Panc1 (cell line): ENCODE measurements around the gene TMED8. TPM values are rescaled to one million over a fixed set of nuclear protein-coding genes. Genes with fewer than 3 reads are reported as not detected.

Experiments used
- ATAC-seq: fragments of 200-7000 bp; cut with Tn5 transposase; 2 replicates; pipeline ENCODE4 v1.9.1; 2020; ENCODE audit warnings: mild to moderate bottlenecking, moderate library complexity
- BruUV-seq: library from RNA; stranded (reverse); fragments of 400-500 nt; replicated peaks from 2 replicates; lab custom pipeline; 2021; lab: Mats Ljungman, UMichigan
- CTCF ChIA-PET: fragments of 300-600 bp; sonication (Branson Sonifier 250); formaldehyde crosslinking; loops from one replicate; lab custom pipeline; 2022; ENCODE audit warnings: antibody characterized with exemption; lab: Charles Lee
- POLR2A ChIA-PET: fragments of 300-600 bp; sonication (Branson Sonifier 250); formaldehyde crosslinking; loops from one replicate; lab custom pipeline; 2022; ENCODE audit warnings: antibody characterized with exemption; lab: Charles Lee
- DNase-seq: peaks from one replicate; pipeline ENCODE4 v3.0.0-alpha.2; 2010; ENCODE audit warnings: low read depth, low spot score
- H3K27ac ChIP-seq: 2 replicates; pipeline ENCODE4 v1.5.1; 2011; ENCODE audit warnings: mild to moderate bottlenecking, low read length, inconsistent platforms
- H3K27me3 ChIP-seq: fragments of 200-500 bp; sonication (Bioruptor generic); 2 replicates; pipeline ENCODE4 v1.6.0; 2014; ENCODE audit warnings: low read length, inconsistent platforms; ENCODE audit not compliant: control insufficient read depth, insufficient read depth
- H3K36me3 ChIP-seq: fragments of 200-500 bp; sonication (Bioruptor generic); 2 replicates; pipeline ENCODE4 v1.5.1; 2014; ENCODE audit warnings: inconsistent platforms, mild to moderate bottlenecking, low read length, moderate library complexity; ENCODE audit not compliant: control insufficient read depth, insufficient read depth
- H3K4me1 ChIP-seq: 2 replicates; pipeline ENCODE4 v1.5.1; 2011; ENCODE audit warnings: inconsistent platforms, mild to moderate bottlenecking, low read length, moderate library complexity; ENCODE audit not compliant: control insufficient read depth, insufficient read depth
- H3K4me3 ChIP-seq, 2 experiments: 2 replicates each; pipeline ENCODE4 v1.5.1; 2011 to 2012; ENCODE audit warnings: low read depth in 2 of 2, low read length in 2 of 2, mild to moderate bottlenecking in 2 of 2, inconsistent platforms in 1 of 2, moderate library complexity in 1 of 2
- H3K9me3 ChIP-seq: fragments of 200-500 bp; sonication (Bioruptor generic); 2 replicates; pipeline ENCODE4 v1.5.1; 2014; ENCODE audit warnings: low read depth, mild to moderate bottlenecking, inconsistent platforms, low read length, moderate library complexity; ENCODE audit not compliant: control insufficient read depth, insufficient read depth
- POLR2AphosphoS5 ChIP-seq: IDR thresholded peaks from 2 replicates; pipeline ENCODE4 v1.6.1; 2012; ENCODE audit warnings: mild to moderate bottlenecking, low read depth, low read length, moderate library complexity
- SIN3A ChIP-seq: IDR thresholded peaks from 2 replicates; pipeline ENCODE4 v1.6.1; 2012; ENCODE audit warnings: low read depth, mild to moderate bottlenecking, low read length, moderate library complexity, borderline replicate concordance; ENCODE audit not compliant: insufficient read depth
- TCF7L2 ChIP-seq: IDR thresholded peaks from 2 replicates; pipeline ENCODE4 v1.6.1; 2011; ENCODE audit warnings: mild to moderate bottlenecking, low read depth, low read length, inconsistent platforms
- in situ Hi-C: cut with HindIII; loops from 2 replicates; pipeline ENCODE4 v1.10.0; 2016; ENCODE audit warnings: low sequenced_read_pairs, low pct_unique_long_range_greater_than_20kb
- intact Hi-C: fragments of 100-400 bp; cut with micrococcal nuclease; formaldehyde crosslinking; loops from one replicate; pipeline ENCODE4 v1.10.0; 2022; ENCODE audit not compliant: unreplicated experiment
- total RNA-seq: library from RNA; stranded (reverse); gene quantifications from one replicate; pipeline ENCODE4 v1.2.1, GENCODE V29; 2021; ENCODE audit not compliant: unreplicated experiment
- TF ChIP-seq, protein P1 (sequence below): fragments of 450-650 bp; IDR thresholded peaks from 2 replicates; pipeline ENCODE4 v1.5.1; 2017; ENCODE audit warnings: mild to moderate bottlenecking
- TF ChIP-seq, protein P2 (sequence below), 2 experiments: IDR thresholded peaks; 2 replicates each; pipeline ENCODE4 v1.6.1; 2011 to 2012; ENCODE audit warnings: low read depth in 2 of 2, control low read depth in 1 of 2, low read length in 1 of 2, mild to moderate bottlenecking in 1 of 2, moderate library complexity in 1 of 2; ENCODE audit not compliant: insufficient read depth in 1 of 2

Gene TMED8
- total RNA-seq, 1 experiment from 2014 or later, result 8.5 TPM

GRCh38 chr14:77314043-77314442, 62.9 kb downstream of the TMED8 start:
- H3K36me3 ChIP-seq, result no peaks in the 10 kb centered on the region
- no TSS peak for BruUV-seq
- TF ChIP-seq, protein P1, sequence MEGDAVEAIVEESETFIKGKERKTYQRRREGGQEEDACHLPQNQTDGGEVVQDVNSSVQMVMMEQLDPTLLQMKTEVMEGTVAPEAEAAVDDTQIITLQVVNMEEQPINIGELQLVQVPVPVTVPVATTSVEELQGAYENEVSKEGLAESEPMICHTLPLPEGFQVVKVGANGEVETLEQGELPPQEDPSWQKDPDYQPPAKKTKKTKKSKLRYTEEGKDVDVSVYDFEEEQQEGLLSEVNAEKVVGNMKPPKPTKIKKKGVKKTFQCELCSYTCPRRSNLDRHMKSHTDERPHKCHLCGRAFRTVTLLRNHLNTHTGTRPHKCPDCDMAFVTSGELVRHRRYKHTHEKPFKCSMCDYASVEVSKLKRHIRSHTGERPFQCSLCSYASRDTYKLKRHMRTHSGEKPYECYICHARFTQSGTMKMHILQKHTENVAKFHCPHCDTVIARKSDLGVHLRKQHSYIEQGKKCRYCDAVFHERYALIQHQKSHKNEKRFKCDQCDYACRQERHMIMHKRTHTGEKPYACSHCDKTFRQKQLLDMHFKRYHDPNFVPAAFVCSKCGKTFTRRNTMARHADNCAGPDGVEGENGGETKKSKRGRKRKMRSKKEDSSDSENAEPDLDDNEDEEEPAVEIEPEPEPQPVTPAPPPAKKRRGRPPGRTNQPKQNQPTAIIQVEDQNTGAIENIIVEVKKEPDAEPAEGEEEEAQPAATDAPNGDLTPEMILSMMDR, result no peak
- TF ChIP-seq, protein P2, sequence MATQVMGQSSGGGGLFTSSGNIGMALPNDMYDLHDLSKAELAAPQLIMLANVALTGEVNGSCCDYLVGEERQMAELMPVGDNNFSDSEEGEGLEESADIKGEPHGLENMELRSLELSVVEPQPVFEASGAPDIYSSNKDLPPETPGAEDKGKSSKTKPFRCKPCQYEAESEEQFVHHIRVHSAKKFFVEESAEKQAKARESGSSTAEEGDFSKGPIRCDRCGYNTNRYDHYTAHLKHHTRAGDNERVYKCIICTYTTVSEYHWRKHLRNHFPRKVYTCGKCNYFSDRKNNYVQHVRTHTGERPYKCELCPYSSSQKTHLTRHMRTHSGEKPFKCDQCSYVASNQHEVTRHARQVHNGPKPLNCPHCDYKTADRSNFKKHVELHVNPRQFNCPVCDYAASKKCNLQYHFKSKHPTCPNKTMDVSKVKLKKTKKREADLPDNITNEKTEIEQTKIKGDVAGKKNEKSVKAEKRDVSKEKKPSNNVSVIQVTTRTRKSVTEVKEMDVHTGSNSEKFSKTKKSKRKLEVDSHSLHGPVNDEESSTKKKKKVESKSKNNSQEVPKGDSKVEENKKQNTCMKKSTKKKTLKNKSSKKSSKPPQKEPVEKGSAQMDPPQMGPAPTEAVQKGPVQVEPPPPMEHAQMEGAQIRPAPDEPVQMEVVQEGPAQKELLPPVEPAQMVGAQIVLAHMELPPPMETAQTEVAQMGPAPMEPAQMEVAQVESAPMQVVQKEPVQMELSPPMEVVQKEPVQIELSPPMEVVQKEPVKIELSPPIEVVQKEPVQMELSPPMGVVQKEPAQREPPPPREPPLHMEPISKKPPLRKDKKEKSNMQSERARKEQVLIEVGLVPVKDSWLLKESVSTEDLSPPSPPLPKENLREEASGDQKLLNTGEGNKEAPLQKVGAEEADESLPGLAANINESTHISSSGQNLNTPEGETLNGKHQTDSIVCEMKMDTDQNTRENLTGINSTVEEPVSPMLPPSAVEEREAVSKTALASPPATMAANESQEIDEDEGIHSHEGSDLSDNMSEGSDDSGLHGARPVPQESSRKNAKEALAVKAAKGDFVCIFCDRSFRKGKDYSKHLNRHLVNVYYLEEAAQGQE (IDR thresholded peaks at IDR 0.05; ENCODE audit: insufficient read depth in 1 of 2, low read depth in 2 of 2, low read length in 1 of 2), result no peak
- no peak for TF ChIP-seq SIN3A
- no peak for TF ChIP-seq POLR2AphosphoS5
- TF ChIP-seq TCF7L2, result no peak
- no peaks in the 10 kb centered on the region for H3K27me3 ChIP-seq
- ChIA-PET POLR2A (no interaction called here), CTCF (interaction anchor here (1.5 kb wide), 1 partner anchor 10 kb away, joined by 8 read pairs; no protein-coding TSS in a partner anchor)
- H3K27ac ChIP-seq, result peak overlapping the region; percentile 59
- in situ Hi-C loops, result no loop called here
- no peaks in the 10 kb centered on the region for H3K9me3 ChIP-seq
- ATAC-seq (peak; percentile 81), DNase-seq (peak; percentile 66)
- H3K4me3 ChIP-seq, result no peak overlapping the region
- peaks cover 43% of the 10 kb centered on the region for H3K4me1 ChIP-seq
- intact Hi-C loops, result no loop called here

DNA sequence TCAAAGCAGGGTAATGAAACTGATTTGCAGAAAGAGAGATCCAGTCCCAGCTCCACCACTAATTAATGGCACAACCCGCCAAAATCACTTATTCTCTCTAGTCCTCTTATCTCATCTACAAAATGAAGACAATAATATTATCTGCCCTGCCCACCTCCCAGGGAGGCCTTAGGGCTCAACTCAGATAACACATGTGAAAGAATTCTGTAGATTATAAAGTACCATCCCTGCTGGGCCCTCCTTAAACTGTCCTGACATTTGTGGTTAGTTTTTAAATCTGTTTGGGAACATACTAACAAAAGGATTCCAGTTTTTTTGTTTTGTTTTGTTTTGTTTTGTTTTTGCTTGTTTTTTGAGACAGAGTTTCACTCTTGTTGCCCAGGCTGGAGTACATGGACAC, 63.5 kb downstream of the TMED8 start:
- Histone ChIP-seq H3K27me3 (no peaks in the 10 kb centered on the region), H3K9me3 (no peaks in the 10 kb centered on the region), H3K36me3 (no peaks in the 10 kb centered on the region), H3K4me3 (no peak overlapping the region), H3K4me1 (peaks cover 38% of the 10 kb centered on the region), H3K27ac (peak overlapping the region; percentile 9; the same call in 1 of the 2 replicates)
- no peak for ATAC-seq
- ChIA-PET CTCF (no interaction called here), POLR2A (no interaction called here)
- no peak for DNase-seq
- in situ Hi-C loops (no loop called here), intact Hi-C loops (no loop called here)
- TF ChIP-seq, protein P1, result no peak
- no peak for TF ChIP-seq SIN3A
- no peak for TF ChIP-seq TCF7L2
- TF ChIP-seq, protein P2 (IDR thresholded peaks at IDR 0.05; ENCODE audit: insufficient read depth in 1 of 2, low read depth in 2 of 2, low read length in 1 of 2), result no peak
- no peak for TF ChIP-seq POLR2AphosphoS5
- BruUV-seq, result no TSS peak
